OCI-LY7 (cell line): ENCODE measurements around the gene CACNA2D2. TPM values are rescaled to one million over a fixed set of nuclear protein-coding genes. Genes with fewer than 3 reads are reported as not detected.
A peak's percentile ranks its signal among the peaks of the same experiment; 100 is the strongest.

Experiments
- BruUV-seq: library from RNA; stranded (reverse); fragments of 400-500 nt; replicated peaks from 2 replicates; lab custom pipeline; 2021; lab: Mats Ljungman, UMichigan
- CTCF ChIA-PET: fragments of 300-600 bp; sonication (Branson Sonifier 250); formaldehyde crosslinking; loops from one replicate; lab custom pipeline; 2022; ENCODE audit warnings: antibody characterized with exemption; ENCODE audit not compliant: unreplicated experiment; lab: Charles Lee
- POLR2A ChIA-PET: fragments of 300-600 bp; sonication (Branson Sonifier 250); formaldehyde crosslinking; loops from one replicate; lab custom pipeline; 2022; ENCODE audit warnings: antibody characterized with exemption; lab: Charles Lee
- DNase-seq: peaks from one replicate; pipeline ENCODE4 v3.0.0-alpha.2; 2015; ENCODE audit warnings: low spot score
- H2AFZ ChIP-seq: fragments of 200-600 bp; sonication (generic), shearing (Covaris generic); 2 replicates; pipeline ENCODE4 v1.6.1; 2014; ENCODE audit warnings: mild to moderate bottlenecking, antibody characterized with exemption, low read length, moderate library complexity
- H3K27ac ChIP-seq: fragments of 200-600 bp; sonication (generic); 2 replicates; pipeline ENCODE4 v1.5.1; 2014; ENCODE audit warnings: mixed run types, low read depth, mild to moderate bottlenecking, moderate library complexity, low read length, inconsistent platforms; ENCODE audit not compliant: poor library complexity, severe bottlenecking
- H3K36me3 ChIP-seq: fragments of 200-600 bp; sonication (generic); 2 replicates; pipeline ENCODE4 v1.6.1; 2014; ENCODE audit warnings: mild to moderate bottlenecking, antibody characterized with exemption, low read length, moderate library complexity, mixed read lengths; ENCODE audit not compliant: insufficient read depth
- H3K4me1 ChIP-seq: fragments of 200-600 bp; sonication (generic); 2 replicates; pipeline ENCODE4 v1.5.1; 2014; ENCODE audit warnings: mild to moderate bottlenecking, low read length; ENCODE audit not compliant: insufficient read depth, poor library complexity, severe bottlenecking
- H3K4me2 ChIP-seq: fragments of 200-600 bp; sonication (generic); 2 replicates; pipeline ENCODE4 v1.6.1; 2014; ENCODE audit warnings: mild to moderate bottlenecking, low read length
- H3K4me3 ChIP-seq: fragments of 200-600 bp; sonication (generic); 2 replicates; pipeline ENCODE4 v1.5.1; 2014; ENCODE audit warnings: mild to moderate bottlenecking, low read depth, low read length; ENCODE audit not compliant: poor library complexity, severe bottlenecking
- H3K79me2 ChIP-seq: fragments of 200-600 bp; sonication (generic); 2 replicates; pipeline ENCODE4 v1.6.1; 2016; ENCODE audit warnings: low read depth, mild to moderate bottlenecking, low read length, moderate library complexity, mixed read lengths; ENCODE audit not compliant: insufficient read depth
- H3K9me2 ChIP-seq: fragments of 200-600 bp; sonication (generic); 2 replicates; pipeline ENCODE4 v1.6.1; 2016; ENCODE audit warnings: mild to moderate bottlenecking, low read length, mixed read lengths; ENCODE audit not compliant: insufficient read depth
- H3K9me3 ChIP-seq: fragments of 200-600 bp; sonication (generic); 2 replicates; pipeline ENCODE4 v1.6.1; 2014; ENCODE audit warnings: mild to moderate bottlenecking, mixed run types, low read length, mixed read lengths
- H4K20me1 ChIP-seq: fragments of 200-600 bp; sonication (generic); 2 replicates; pipeline ENCODE4 v1.6.1; 2014; ENCODE audit warnings: mild to moderate bottlenecking, antibody characterized with exemption, low read length, moderate library complexity, mixed read lengths; ENCODE audit not compliant: insufficient read depth
- CTCF ChIP-seq: fragments of 200-600 bp; sonication (generic); conservative IDR thresholded peaks from 2 replicates; pipeline ENCODE4 v1.5.1; 2014; ENCODE audit warnings: mild to moderate bottlenecking, antibody characterized with exemption, low read length, moderate library complexity, mixed read lengths
- EZH2phosphoT487 ChIP-seq: fragments of 200-600 bp; sonication (generic); IDR thresholded peaks from 2 replicates; pipeline ENCODE4 v1.6.1; 2018; ENCODE audit warnings: low read depth, borderline replicate concordance, mild to moderate bottlenecking, mixed run types, antibody characterized with exemption, low read length, moderate library complexity, mixed read lengths
- intact Hi-C: fragments of 100-400 bp; cut with micrococcal nuclease; formaldehyde crosslinking; loops from one replicate; pipeline ENCODE4 v1.10.0; 2022; ENCODE audit not compliant: unreplicated experiment
- total RNA-seq, 2 experiments: library from RNA; depleted of rRNA in 1 of 2; stranded (reverse); fragments of >200 nt in 1 of 2; shearing (Covaris generic) in 1 of 2; gene quantifications; 2 replicates each; pipeline ENCODE4 v1.2.3, GENCODE V29; 2014 to 2022

The CACNA2D2 gene
- total RNA-seq, 2 experiments from 2014 or later = 0.09 to 0.21 TPM

- Histone ChIP-seq H2AFZ (peak overlapping the region; percentile 70; the same call in 1 of the 2 replicates), H3K9me3 (no peaks in the 10 kb centered on the region), H3K4me3 (peak overlapping the region; percentile 90), H3K4me1 (peaks cover 47% of the 10 kb centered on the region), H3K27ac (no peak overlapping the region), H4K20me1 (no peaks in the 10 kb centered on the region; the same call in 1 of the 2 replicates), H3K36me3 (peaks cover 17% of the 10 kb centered on the region), H3K9me2 (no peaks in the 10 kb centered on the region), H3K4me2 (peak overlapping the region; percentile 83; the same call in 1 of the 2 replicates), H3K79me2 (peaks cover 30% of the 10 kb centered on the region)
- no peak for DNase-seq
- ChIA-PET POLR2A (interaction anchor here (0.6 to 1.7 kb wide), 3 partner anchors 11 to 531 kb away, joined by 3 to 9 read pairs (median 3); partner anchors contain the start of genes CYB561D2 and NPRL2), CTCF (no interaction called here)
- intact Hi-C loops = loop anchor here (5.0 kb wide), 2 partner anchors 42 to 102 kb away; partner anchors contain the start of genes GNAI2, HYAL3 and NAA80
- no TSS peak for BruUV-seq
- TF ChIP-seq EZH2phosphoT487 = no peak
- no peak for TF ChIP-seq CTCF
Observed at GRCh38 chr3:50339485-50340146, 163.8 kb downstream of the CACNA2D2 start.

- Histone ChIP-seq H3K27ac (peak overlapping the region; percentile 86), H3K9me3 (no peaks in the 10 kb centered on the region), H3K4me1 (peaks cover 54% of the 10 kb centered on the region), H3K79me2 (peaks cover 36% of the 10 kb centered on the region), H3K36me3 (peaks cover 23% of the 10 kb centered on the region), H3K9me2 (no peaks in the 10 kb centered on the region), H2AFZ (peak overlapping the region; percentile 22; the same call in 1 of the 2 replicates), H3K4me3 (peak overlapping the region; percentile 90), H3K4me2 (peak overlapping the region; percentile 83), H4K20me1 (peaks cover 3% of the 10 kb centered on the region)
- CTCF ChIA-PET = interaction anchor here (1.1 kb wide), 1 partner anchor 12 kb away, joined by 5 read pairs; the partner anchor contains the start of genes CYB561D2 and NPRL2
- TF ChIP-seq CTCF = no peak
- no peak for TF ChIP-seq EZH2phosphoT487
- intact Hi-C loops = loop anchor here (5.0 kb wide), 2 partner anchors 42 to 102 kb away; partner anchors contain the start of genes GNAI2, HYAL3 and NAA80
- BruUV-seq = no TSS peak
- POLR2A ChIA-PET = interaction anchor here (0.5 to 3.2 kb wide), 6 partner anchors 11 to 1204 kb away, joined by 3 to 28 read pairs (median 8); partner anchors contain the start of genes CYB561D2, GNAI2, IFRD2 and NPRL2
- peak; percentile 44 for DNase-seq
Observed at GRCh38 chr3:50338965-50339364, 164.5 kb downstream of the CACNA2D2 start.
